IMR-90 (cell line): ENCODE data around the gene CEACAM16. TPM values are rescaled to one million over a fixed set of nuclear protein-coding genes. Genes with fewer than 3 reads are reported as not detected.

Source experiments
- ATAC-seq: fragments of 200-7000 bp; cut with Tn5 transposase; 2 replicates; pipeline ENCODE4 v1.9.1; 2020; ENCODE audit warnings: low read depth, mild to moderate bottlenecking, moderate library complexity
- BruUV-seq: library from RNA; stranded (reverse); fragments of 400-500 nt; replicated peaks from 2 replicates; lab custom pipeline; 2021; lab: Mats Ljungman, UMichigan
- CTCF ChIA-PET: fragments of 300-600 bp; formaldehyde crosslinking; extraction: SDS; loops from one replicate; lab custom pipeline; 2021; ENCODE audit warnings: antibody characterized with exemption; lab: Yijun Ruan, JAX
- POLR2A ChIA-PET: fragments of 300-600 bp; sonication (Branson Sonifier 250); formaldehyde crosslinking; loops from one replicate; lab custom pipeline; 2022; ENCODE audit warnings: antibody characterized with exemption; ENCODE audit not compliant: unreplicated experiment; lab: Charles Lee
- DNase-seq: peaks from one replicate; pipeline ENCODE4 v3.0.0; 2013
- H2AFZ ChIP-seq: replicated peaks from 2 replicates; pipeline ENCODE3; 2013; ENCODE audit warnings: low read length, mild to moderate bottlenecking; ENCODE audit not compliant: poor library complexity
- H2AK5ac ChIP-seq: 2 replicates; pipeline ENCODE4 v1.6.1; 2013; ENCODE audit warnings: low read depth, low read length, inconsistent platforms
- H2AK9ac ChIP-seq: replicated peaks from 2 replicates; pipeline ENCODE3; 2013; ENCODE audit warnings: mild to moderate bottlenecking, low read depth, low read length, moderate library complexity; ENCODE audit not compliant: poor library complexity
- H2BK120ac ChIP-seq: 2 replicates; pipeline ENCODE4 v1.6.1; 2013; ENCODE audit warnings: low read depth, low read length, inconsistent platforms
- H2BK15ac ChIP-seq: 3 replicates; pipeline ENCODE4 v1.6.1; 2013; ENCODE audit warnings: low read depth, low read length, inconsistent platforms
- H2BK20ac ChIP-seq: 2 replicates; pipeline ENCODE4 v1.6.1; 2013; ENCODE audit warnings: low read depth, mild to moderate bottlenecking, inconsistent platforms, low read length, moderate library complexity
- H2BK5ac ChIP-seq: 2 replicates; pipeline ENCODE4 v1.6.1; 2013; ENCODE audit warnings: mild to moderate bottlenecking, low read depth, low read length, inconsistent platforms; ENCODE audit not compliant: poor library complexity, severe bottlenecking
- H3K14ac ChIP-seq: replicated peaks from 2 replicates; pipeline ENCODE4 v1.6.1; 2013; ENCODE audit warnings: low read depth, low read length, inconsistent platforms
- H3K18ac ChIP-seq: 2 replicates; pipeline ENCODE4 v1.6.1; 2013; ENCODE audit warnings: low read depth, low read length, control low read depth
- H3K23ac ChIP-seq: 2 replicates; pipeline ENCODE4 v1.6.1; 2013; ENCODE audit warnings: low read depth, low read length, inconsistent platforms
- H3K27ac ChIP-seq: 2 replicates; pipeline ENCODE4 v1.5.1; 2013; ENCODE audit warnings: mild to moderate bottlenecking, control low read depth, low read length; ENCODE audit not compliant: insufficient read depth
- H3K27me3 ChIP-seq: 2 replicates; pipeline ENCODE4 v1.6.1; 2013; ENCODE audit warnings: low read length; ENCODE audit not compliant: control insufficient read depth, insufficient read depth
- H3K36me3 ChIP-seq: 2 replicates; pipeline ENCODE4 v1.6.1; 2013; ENCODE audit warnings: low read length, mixed read lengths; ENCODE audit not compliant: control insufficient read depth, insufficient read depth
- H3K4ac ChIP-seq: 2 replicates; pipeline ENCODE4 v1.6.1; 2013; ENCODE audit warnings: low read depth, low read length, inconsistent platforms
- H3K4me1 ChIP-seq: 2 replicates; pipeline ENCODE4 v1.6.1; 2013; ENCODE audit warnings: low read length, mixed read lengths; ENCODE audit not compliant: control insufficient read depth, insufficient read depth
- H3K4me2 ChIP-seq: 2 replicates; pipeline ENCODE4 v1.6.1; 2013; ENCODE audit warnings: low read depth, mild to moderate bottlenecking, control low read depth, low read length, moderate library complexity
- H3K4me3 ChIP-seq: 2 replicates; pipeline ENCODE4 v1.5.1; 2013; ENCODE audit warnings: low read depth, mild to moderate bottlenecking, control low read depth, low read length, moderate library complexity; ENCODE audit not compliant: insufficient read depth
- H3K56ac ChIP-seq: 2 replicates; pipeline ENCODE4 v1.6.1; 2013; ENCODE audit warnings: low read length, inconsistent platforms; ENCODE audit not compliant: insufficient read depth; ENCODE audit errors: extremely low read depth
- H3K79me1 ChIP-seq, 2 experiments: 2 replicates each; pipeline ENCODE4 v1.6.1; 2013; ENCODE audit warnings: low read length in 2 of 2, inconsistent platforms in 1 of 2, low read depth in 1 of 2
- H3K9ac ChIP-seq: 2 replicates; pipeline ENCODE4 v1.6.1; 2013; ENCODE audit warnings: low read depth, low read length, control low read depth
- H3K9me1 ChIP-seq: 2 replicates; pipeline ENCODE4 v1.6.1; 2013; ENCODE audit warnings: low read length, inconsistent platforms; ENCODE audit not compliant: insufficient read depth
- H3K9me3 ChIP-seq: 2 replicates; pipeline ENCODE4 v1.6.1; 2013; ENCODE audit warnings: low read length; ENCODE audit not compliant: control insufficient read depth, insufficient read depth
- H4K20me1 ChIP-seq: 2 replicates; pipeline ENCODE4 v1.6.1; 2013; ENCODE audit warnings: low read length, inconsistent platforms; ENCODE audit not compliant: insufficient read depth
- H4K5ac ChIP-seq: 2 replicates; pipeline ENCODE4 v1.6.1; 2013; ENCODE audit warnings: mild to moderate bottlenecking, low read depth, low read length, control low read depth
- H4K8ac ChIP-seq, 2 experiments: 2 replicates each; pipeline ENCODE4 v1.6.1; 2013; ENCODE audit warnings: low read depth in 2 of 2, low read length in 2 of 2, control low read depth in 1 of 2, inconsistent platforms in 1 of 2
- H4K91ac ChIP-seq: 2 replicates; pipeline ENCODE4 v1.6.1; 2013; ENCODE audit warnings: low read depth, low read length, inconsistent platforms; ENCODE audit not compliant: insufficient read depth
- BHLHE40 ChIP-seq: fragments of 150-350 bp; IDR thresholded peaks from 2 replicates; pipeline ENCODE4 v1.6.1; 2016; ENCODE audit warnings: mild to moderate bottlenecking, low read depth, low read length
- FOS ChIP-seq: fragments of 150-350 bp; IDR thresholded peaks from 2 replicates; pipeline ENCODE4 v1.6.1; 2016; ENCODE audit warnings: low read depth, low read length
- MAFK ChIP-seq: IDR thresholded peaks from 2 replicates; pipeline ENCODE4 v1.6.1; 2012; ENCODE audit warnings: low read depth, low read length, improper control_type of control experiment
- RAD21 ChIP-seq: IDR thresholded peaks from 2 replicates; pipeline ENCODE4 v1.6.1; 2012; ENCODE audit warnings: low read length, improper control_type of control experiment
- WGBS, 2 experiments: methylation state at CpG; one replicate each; pipeline versions ENCODE4 v1.1.5 to v1.1.7; 2013; ENCODE audit warnings: missing lambda C conversion rate in 2 of 2; ENCODE audit not compliant: insufficient read length in 1 of 2; ENCODE audit errors: extremely low coverage in 2 of 2; 5-methylcytosine and 5-hydroxymethylcytosine counted together
- dilution Hi-C: fragments of 300-500 bp; cut with HindIII; formaldehyde crosslinking; loops from one replicate; pipeline ENCODE4 v1.14.3; 2018; ENCODE audit warnings: low sequenced_read_pairs; ENCODE audit not compliant: unreplicated experiment
- in situ Hi-C: fragments of 300-500 bp; cut with MboI; formaldehyde crosslinking; loops from 3 replicates; pipeline ENCODE4 v1.14.3; 2019; ENCODE audit warnings: low sequenced_read_pairs, inconsistent platforms, mixed read lengths
- intact Hi-C: fragments of 100-400 bp; cut with micrococcal nuclease; formaldehyde crosslinking; loops from 2 replicates; pipeline ENCODE4 v1.10.0; 2022
- polyA plus RNA-seq, 3 experiments: library from polyadenylated mRNA; depleted of rRNA; stranded (reverse); fragments of >200 nt; gene quantifications; 2 replicates each; pipeline ENCODE4 v1.2.3, GENCODE V29; 2012; ENCODE audit warnings: low replicate concordance in 1 of 3
- total RNA-seq: library from RNA; depleted of rRNA; stranded (reverse); fragments of >200 nt; gene quantifications from 2 replicates; pipeline ENCODE4 v1.2.3, GENCODE V29; 2012

Gene CEACAM16
- total and polyA plus RNA-seq, 2 of the 4 experiments (the other 2 are of a cell fraction): not detected

DNA sequence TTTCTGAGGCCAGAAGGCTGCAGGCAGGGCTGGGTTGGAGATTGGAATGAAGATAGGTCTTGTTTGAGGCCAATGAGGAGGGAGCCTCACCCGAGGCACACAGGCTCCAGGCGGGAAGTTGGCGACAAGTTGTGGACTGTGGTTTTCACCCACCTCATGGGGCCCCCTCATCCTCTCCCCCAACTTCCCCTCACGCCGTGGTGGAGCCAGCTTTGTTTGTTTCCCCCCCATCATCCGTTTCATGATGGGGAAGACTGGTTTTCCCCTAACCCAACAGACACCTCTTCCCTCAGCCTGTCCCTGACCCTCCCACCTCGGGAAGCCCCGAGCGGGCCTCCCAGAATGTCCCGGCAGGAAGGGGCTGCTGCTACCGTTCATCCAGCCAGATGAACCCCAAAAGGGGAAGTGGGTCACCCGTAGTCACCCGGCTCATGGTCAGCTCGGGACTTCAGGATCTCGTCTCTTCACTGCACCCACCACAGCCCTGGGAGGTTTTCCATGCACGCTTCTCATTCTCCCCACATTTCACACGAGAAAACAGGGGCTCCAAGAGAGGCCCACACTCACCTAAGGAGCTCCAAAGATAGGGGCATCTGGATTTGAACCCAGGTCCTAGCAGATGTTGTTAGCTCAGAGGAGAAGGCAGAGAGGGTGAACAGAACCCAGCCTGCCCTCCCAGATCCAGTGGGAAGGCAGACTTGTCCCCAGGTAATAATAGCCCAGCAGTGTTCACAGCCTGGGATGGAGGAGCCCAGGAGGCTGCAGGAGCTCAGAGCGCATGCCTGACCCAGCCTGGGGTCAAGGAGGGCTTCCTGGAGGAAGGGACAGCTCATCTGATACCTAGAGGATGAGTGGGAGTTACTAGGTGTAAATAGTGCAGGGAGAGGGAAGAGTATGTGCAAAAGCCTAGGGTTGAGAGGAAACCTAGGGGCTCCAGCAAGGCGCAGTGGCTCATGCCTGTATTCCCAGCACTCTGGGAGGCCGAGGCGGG lies 23.5 kb downstream of the CEACAM16 start:
- H3K9me1 ChIP-seq: peaks cover 10% of the 10 kb centered on the region
- no peaks in the 10 kb centered on the region for H3K27me3 ChIP-seq
- H4K5ac ChIP-seq: no peak overlapping the region
- no TSS peak for BruUV-seq
- H4K8ac ChIP-seq: no peak overlapping the region
- no peaks in the 10 kb centered on the region for H3K36me3 ChIP-seq
- H3K18ac ChIP-seq: no peak overlapping the region
- H2AFZ ChIP-seq: peak overlapping the region; percentile 5
- H4K20me1 ChIP-seq: no peaks in the 10 kb centered on the region
- H3K27ac ChIP-seq: no peak overlapping the region
- dilution Hi-C loops: no loop called here
- TF ChIP-seq RAD21 (no peak), MAFK (no peak), FOS (no peak), BHLHE40 (no peak)
- POLR2A ChIA-PET: no interaction called here
- no peak overlapping the region for H3K14ac ChIP-seq
- in situ Hi-C loops: loop anchor here (5.0 kb wide), 2 partner anchors 50 to 120 kb away; no protein-coding TSS in a partner anchor
- WGBS, 2 experiments: 60% methylated on average over 4 of the region's 21 CpGs; no CpG with 5 or more reads in 1 of the 2 experiments
- H3K4me2 ChIP-seq: no peak overlapping the region
- H2BK15ac ChIP-seq: peak overlapping the region; percentile 83; the same call in 1 of the 3 replicates
- no peaks in the 10 kb centered on the region for H3K9me3 ChIP-seq
- no peak overlapping the region for H3K9ac ChIP-seq
- H3K4me1 ChIP-seq: peaks cover 19% of the 10 kb centered on the region
- no peak overlapping the region for H2AK9ac ChIP-seq
- H2BK120ac ChIP-seq: peak overlapping the region; percentile 52; the same call in 1 of the 2 replicates
- no peak overlapping the region for H2BK5ac ChIP-seq
- ATAC-seq (no peak), DNase-seq (no peak)
- intact Hi-C loops: loop anchor here (5.0 kb wide), 1 partner anchor 35 kb away; no protein-coding TSS in a partner anchor
- H2BK20ac ChIP-seq: peak overlapping the region; percentile 49; the same call in 1 of the 2 replicates
- H4K91ac ChIP-seq: peak overlapping the region; percentile 11; the same call in 1 of the 2 replicates
- H3K56ac ChIP-seq: no peak overlapping the region
- H3K23ac ChIP-seq: no peak overlapping the region
- CTCF ChIA-PET: interaction anchor here (0.6 to 3.8 kb wide), 5 partner anchors 50 to 156 kb away, joined by 3 to 71 read pairs (median 3); partner anchors contain the start of gene NECTIN2
- H3K4ac ChIP-seq: peak overlapping the region; percentile 57; the same call in 1 of the 2 replicates
- H2AK5ac ChIP-seq: peak overlapping the region; percentile 58
- H3K79me1 ChIP-seq: no peaks in the 10 kb centered on the region
- H3K4me3 ChIP-seq: no peak overlapping the region
